GM12878 (cell line): ENCODE measurements around the gene NRSN2. TPM values are rescaled to one million over a fixed set of nuclear protein-coding genes. Genes with fewer than 3 reads are reported as not detected.

Experiments
- ATAC-seq: fragments of 200-7000 bp; cut with Tn5 transposase; 3 replicates; pipeline ENCODE4 v1.9.1; 2020; ENCODE audit warnings: mild to moderate bottlenecking, moderate library complexity
- BruUV-seq: library from RNA; stranded (reverse); fragments of 400-500 nt; replicated peaks from 2 replicates; lab custom pipeline; 2021; lab: Mats Ljungman, UMichigan
- CTCF ChIA-PET: fragments of 300-600 bp; sonication (Branson Sonifier 250); formaldehyde crosslinking; extraction: SDS; loops from one replicate; lab custom pipeline; 2021; ENCODE audit warnings: inconsistent platforms; lab: Yijun Ruan, JAX
- POLR2A ChIA-PET: fragments of 350-600 bp; formaldehyde crosslinking; extraction: SDS; loops from one replicate; lab custom pipeline; 2021; ENCODE audit warnings: inconsistent platforms; lab: Charles Lee
- RAD21 ChIA-PET: fragments of 300-600 bp; sonication (Branson Sonifier 250); formaldehyde crosslinking; loops from one replicate; lab custom pipeline; 2023; ENCODE audit warnings: antibody characterized with exemption; ENCODE audit not compliant: unreplicated experiment; lab: Charles Lee
- SMC1A ChIA-PET: fragments of 300-600 bp; sonication (Branson Sonifier 250); formaldehyde crosslinking; loops from one replicate; lab custom pipeline; 2023; ENCODE audit not compliant: unreplicated experiment, uncharacterized antibody; lab: Charles Lee
- DNase-seq: peaks from one replicate; pipeline ENCODE4 v3.0.0-alpha.2; 2011; ENCODE audit warnings: low read depth, low spot score
- FAIRE-seq: peaks from 3 replicates; lab custom pipeline; 2011; peaks lifted over from hg19 to GRCh38; lab: Jason Lieb, UNC
- H2AFZ ChIP-seq: 2 replicates; pipeline ENCODE4 v1.6.0; 2011; ENCODE audit warnings: low read depth, low read length, control low read depth; ENCODE audit not compliant: control insufficient read depth
- H3K27ac ChIP-seq: 2 replicates; pipeline ENCODE4 v1.5.1; 2011; ENCODE audit warnings: control low read depth; ENCODE audit not compliant: control insufficient read depth, insufficient read depth
- H3K27me3 ChIP-seq, 2 experiments: replicated peaks in 1 of 2; 2 replicates each; pipeline versions ENCODE4 v1.6.0 to v1.6.1; 2011; ENCODE audit warnings: low read length in 1 of 2; ENCODE audit not compliant: control insufficient read depth in 2 of 2, insufficient read depth in 2 of 2
- H3K36me3 ChIP-seq, 2 experiments: 2 replicates each; pipeline ENCODE4 v1.5.1; 2011; ENCODE audit warnings: low read length in 1 of 2; ENCODE audit not compliant: control insufficient read depth in 2 of 2, insufficient read depth in 2 of 2
- H3K4me1 ChIP-seq: 2 replicates; pipeline ENCODE4 v1.6.1; 2011; ENCODE audit warnings: mild to moderate bottlenecking, low read length, moderate library complexity, mixed read lengths; ENCODE audit not compliant: control insufficient read depth, insufficient read depth
- H3K4me2 ChIP-seq: 2 replicates; pipeline ENCODE4 v1.6.0; 2011; ENCODE audit warnings: control low read depth; ENCODE audit not compliant: control insufficient read depth, insufficient read depth
- H3K4me3 ChIP-seq: fragments of 200-600 bp; sonication (generic); 2 replicates; pipeline ENCODE4 v1.5.1; 2016
- H3K79me2 ChIP-seq: 2 replicates; pipeline ENCODE4 v1.6.0; 2011; ENCODE audit warnings: low read length; ENCODE audit not compliant: control insufficient read depth, insufficient read depth
- H3K9ac ChIP-seq: 2 replicates; pipeline ENCODE4 v1.8.0; 2011; ENCODE audit warnings: low read length, control low read depth, mixed read lengths; ENCODE audit not compliant: control insufficient read depth, insufficient read depth
- H3K9me3 ChIP-seq: replicated peaks from 3 replicates; pipeline ENCODE4 v1.5.1; 2011; ENCODE audit warnings: mild to moderate bottlenecking, low read length; ENCODE audit not compliant: control insufficient read depth, insufficient read depth
- H4K20me1 ChIP-seq: 2 replicates; pipeline ENCODE4 v1.6.0; 2011; ENCODE audit not compliant: control insufficient read depth, insufficient read depth
- BACH1 ChIP-seq: fragments of 450-650 bp; IDR thresholded peaks from 2 replicates; pipeline ENCODE4 v1.6.1; 2017; ENCODE audit warnings: mild to moderate bottlenecking, borderline replicate concordance
- BCL3 ChIP-seq: IDR thresholded peaks from 2 replicates; pipeline ENCODE4 v1.6.1; 2011; ENCODE audit warnings: borderline replicate concordance, low read depth, mild to moderate bottlenecking, moderate library complexity, low read length; ENCODE audit not compliant: insufficient read depth, poor library complexity, severe bottlenecking
- CBX3 ChIP-seq: fragments of 200-600 bp; sonication (generic); IDR thresholded peaks from 2 replicates; pipeline ENCODE4 v1.6.1; 2016; ENCODE audit warnings: low read depth, borderline replicate concordance
- CHD1 ChIP-seq: IDR thresholded peaks from 2 replicates; pipeline ENCODE4 v1.6.1; 2012; ENCODE audit warnings: low read depth, low read length, improper control_type of control experiment
- JUND ChIP-seq: IDR thresholded peaks from 2 replicates; pipeline ENCODE4 v1.6.1; 2012; ENCODE audit warnings: low read depth, mild to moderate bottlenecking, low read length, improper control_type of control experiment, moderate library complexity
- MLLT1 ChIP-seq: fragments of 450-650 bp; IDR thresholded peaks from 2 replicates; pipeline ENCODE4 v1.6.1; 2016; ENCODE audit warnings: mild to moderate bottlenecking
- NR2C2 ChIP-seq: IDR thresholded peaks from 2 replicates; pipeline ENCODE4 v1.6.1; 2011; ENCODE audit warnings: borderline replicate concordance, low read depth; ENCODE audit not compliant: control insufficient read depth, insufficient read length
- RELA ChIP-seq: fragments of 450-650 bp; IDR thresholded peaks from 2 replicates; pipeline ENCODE4 v1.8.0; 2014; ENCODE audit warnings: borderline replicate concordance; ENCODE audit not compliant: partially characterized antibody
- SIX5 ChIP-seq: IDR thresholded peaks from 2 replicates; pipeline ENCODE4 v1.6.1; 2011; ENCODE audit warnings: mild to moderate bottlenecking, low read depth, low read length, moderate library complexity; ENCODE audit not compliant: severe bottlenecking
- SMC3 ChIP-seq: IDR thresholded peaks from 2 replicates; pipeline ENCODE4 v1.6.1; 2011; ENCODE audit warnings: low read length, improper control_type of control experiment, borderline replicate concordance
- WGBS: methylation state at CpG from one replicate; pipeline ENCODE4 v1.1.6; 2016; ENCODE audit warnings: low lambda C conversion rate; ENCODE audit not compliant: insufficient replicate concordance, insufficient coverage; ENCODE audit errors: missing lambda C conversion rate; 5-methylcytosine and 5-hydroxymethylcytosine counted together
- in situ Hi-C: fragments of 300-500 bp; cut with MboI; formaldehyde crosslinking; loops from 9 replicates; pipeline ENCODE4 v1.14.3; 2018; ENCODE audit warnings: mixed read lengths
- intact Hi-C: fragments of 100-400 bp; cut with micrococcal nuclease; formaldehyde crosslinking; loops from one replicate; pipeline ENCODE4 v1.14.2; 2022; ENCODE audit not compliant: unreplicated experiment
- polyA plus RNA-seq, 11 experiments: library from polyadenylated mRNA; depleted of rRNA in 4 of 11; unstranded in 6 of 11; stranded (reverse) in 5 of 11; fragments of >200 nt; fragmentation: Nextera tagmentation in 4 of 11; fragmentation: Illumina TruSeq in 1 of 11; extraction: Ambion mirVana in 4 of 11; extraction: Trizol in 1 of 11; gene quantifications; 1 replicate in 1 of 11; 2 replicates in 10 of 11; pipeline versions ENCODE4 v1.2.1 to v1.2.3, GENCODE V29; 2011 to 2016; ENCODE audit warnings: inconsistent platforms in 2 of 11, missing spikeins in 2 of 11, low read depth in 1 of 11
- total RNA-seq, 4 experiments: library from RNA; depleted of rRNA in 3 of 4; stranded (reverse); fragments of >200 nt in 3 of 4; fragmentation: Illumina TruSeq in 1 of 4; extraction: Trizol in 1 of 4; gene quantifications; 2 replicates each; pipeline versions ENCODE4 v1.2.1 to v1.2.3, GENCODE V29; 2013 to 2021
- TF ChIP-seq, protein P1 (sequence below): fragments of 450-650 bp; IDR thresholded peaks from 2 replicates; pipeline ENCODE4 v1.6.1; 2016; ENCODE audit warnings: mild to moderate bottlenecking
- TF ChIP-seq, protein P2 (sequence below): fragments of 450-650 bp; IDR thresholded peaks from 2 replicates; pipeline ENCODE4 v1.6.1; 2018; ENCODE audit warnings: mild to moderate bottlenecking, low read depth, moderate library complexity; ENCODE audit not compliant: partially characterized antibody

The NRSN2 gene
- total and polyA plus RNA-seq, 10 of the 15 experiments (the other 5 are each of a cell fraction or from before 2014, with no cell fraction given), result 6.2 to 32.4 (median 13.0) TPM

GRCh38 chr20:401682-402495 is 55.0 kb downstream of the NRSN2 start (continued):
- TF ChIP-seq SIX5 (no peak), BCL3 (no peak), CBX3 (no peak), BACH1 (no peak), MLLT1 (no peak), RELA (no peak), JUND (no peak)

GRCh38 chr20:402496-402885 is 55.6 kb downstream of the NRSN2 start:
- Histone ChIP-seq H3K79me2 (no peaks in the 10 kb centered on the region), H3K9ac (no peak overlapping the region), H3K4me2 (no peak overlapping the region), H3K4me3 (no peak overlapping the region), H3K27me3 (no peaks in the 10 kb centered on the region), H3K4me1 (peaks cover 3% of the 10 kb centered on the region; the same call in 1 of the 2 replicates), H3K36me3 (peaks cover 0 to 4% of the 10 kb centered on the region in 2 experiments; a peak in 2 of 4 replicates), H3K9me3 (no peaks in the 10 kb centered on the region; the same call in 1 of the 3 replicates), H3K27ac (no peak overlapping the region), H2AFZ (no peak overlapping the region), H4K20me1 (no peaks in the 10 kb centered on the region)
- SMC1A ChIA-PET, result no interaction called here
- in situ Hi-C loops (no loop called here), intact Hi-C loops (no loop called here)
- CTCF ChIA-PET, result no interaction called here
- no TSS peak for BruUV-seq
- no peak for DNase-seq
- POLR2A ChIA-PET, result interaction anchor here (0.6 kb wide), 1 partner anchor 14 kb away, joined by 3 read pairs; no protein-coding TSS in a partner anchor
- RAD21 ChIA-PET, result no interaction called here
- no peak for ATAC-seq
- 60% methylated on average over 2 of the region's 2 CpGs for WGBS
- no peak for FAIRE-seq
- TF ChIP-seq NR2C2 (no peak), BCL3 (no peak), CHD1 (no peak), SMC3 (no peak)
- TF ChIP-seq, protein P1, sequence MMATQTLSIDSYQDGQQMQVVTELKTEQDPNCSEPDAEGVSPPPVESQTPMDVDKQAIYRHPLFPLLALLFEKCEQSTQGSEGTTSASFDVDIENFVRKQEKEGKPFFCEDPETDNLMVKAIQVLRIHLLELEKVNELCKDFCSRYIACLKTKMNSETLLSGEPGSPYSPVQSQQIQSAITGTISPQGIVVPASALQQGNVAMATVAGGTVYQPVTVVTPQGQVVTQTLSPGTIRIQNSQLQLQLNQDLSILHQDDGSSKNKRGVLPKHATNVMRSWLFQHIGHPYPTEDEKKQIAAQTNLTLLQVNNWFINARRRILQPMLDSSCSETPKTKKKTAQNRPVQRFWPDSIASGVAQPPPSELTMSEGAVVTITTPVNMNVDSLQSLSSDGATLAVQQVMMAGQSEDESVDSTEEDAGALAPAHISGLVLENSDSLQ, result no peak
- TF ChIP-seq, protein P2, sequence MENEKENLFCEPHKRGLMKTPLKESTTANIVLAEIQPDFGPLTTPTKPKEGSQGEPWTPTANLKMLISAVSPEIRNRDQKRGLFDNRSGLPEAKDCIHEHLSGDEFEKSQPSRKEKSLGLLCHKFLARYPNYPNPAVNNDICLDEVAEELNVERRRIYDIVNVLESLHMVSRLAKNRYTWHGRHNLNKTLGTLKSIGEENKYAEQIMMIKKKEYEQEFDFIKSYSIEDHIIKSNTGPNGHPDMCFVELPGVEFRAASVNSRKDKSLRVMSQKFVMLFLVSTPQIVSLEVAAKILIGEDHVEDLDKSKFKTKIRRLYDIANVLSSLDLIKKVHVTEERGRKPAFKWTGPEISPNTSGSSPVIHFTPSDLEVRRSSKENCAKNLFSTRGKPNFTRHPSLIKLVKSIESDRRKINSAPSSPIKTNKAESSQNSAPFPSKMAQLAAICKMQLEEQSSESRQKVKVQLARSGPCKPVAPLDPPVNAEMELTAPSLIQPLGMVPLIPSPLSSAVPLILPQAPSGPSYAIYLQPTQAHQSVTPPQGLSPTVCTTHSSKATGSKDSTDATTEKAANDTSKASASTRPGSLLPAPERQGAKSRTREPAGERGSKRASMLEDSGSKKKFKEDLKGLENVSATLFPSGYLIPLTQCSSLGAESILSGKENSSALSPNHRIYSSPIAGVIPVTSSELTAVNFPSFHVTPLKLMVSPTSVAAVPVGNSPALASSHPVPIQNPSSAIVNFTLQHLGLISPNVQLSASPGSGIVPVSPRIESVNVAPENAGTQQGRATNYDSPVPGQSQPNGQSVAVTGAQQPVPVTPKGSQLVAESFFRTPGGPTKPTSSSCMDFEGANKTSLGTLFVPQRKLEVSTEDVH, result no peak
